Measurements from ENCODE around the gene TRPV3.

The TRPV3 gene

GRCh38 chr17:3549610-3550162 is 7.9 kb downstream of the TRPV3 start:
- no peak overlapping the region for H3K27ac ChIP-seq
- no peak for DNase-seq (ENCODE audit: low read depth, low spot score)

- H3K27ac ChIP-seq = no peak overlapping the region
- no peak for DNase-seq (ENCODE audit: low read depth, low spot score)
Measured at GRCh38 chr17:3547628-3548027, 10.0 kb downstream of the TRPV3 start.

- no peak overlapping the region for H3K27ac ChIP-seq
- DNase-seq (ENCODE audit: low read depth, low spot score) = no peak
Measured at GRCh38 chr17:3546997-3547396, 10.6 kb downstream of the TRPV3 start.

GRCh38 chr17:3546521-3546920 is 11.1 kb downstream of the TRPV3 start:
- DNase-seq (ENCODE audit: low read depth, low spot score) = no peak
- H3K27ac ChIP-seq = no peak overlapping the region

GRCh38 chr17:3545151-3545550 is 12.5 kb downstream of the TRPV3 start:
- no peak overlapping the region for H3K27ac ChIP-seq
- DNase-seq (ENCODE audit: low read depth, low spot score) = no peak

GRCh38 chr17:3544365-3544764 is 13.2 kb downstream of the TRPV3 start:
- DNase-seq (ENCODE audit: low read depth, low spot score) = no peak
- no peak overlapping the region for H3K27ac ChIP-seq

- H3K27ac ChIP-seq = no peak overlapping the region
Measured at GRCh38 chr17:3543453-3543852, 14.2 kb downstream of the TRPV3 start.

GRCh38 chr17:3542410-3543088 is 15.1 kb downstream of the TRPV3 start:
- DNase-seq (ENCODE audit: low read depth, low spot score) = no peak
- no peak overlapping the region for H3K27ac ChIP-seq

More at GRCh38 chr17:3543453-3543852, 14.2 kb downstream of the TRPV3 start:
- no peak for DNase-seq (ENCODE audit: low read depth, low spot score)

- DNase-seq (ENCODE audit: low read depth, low spot score) = no peak
- H3K27ac ChIP-seq = no peak overlapping the region
Measured at GRCh38 chr17:3539881-3540540, 17.6 kb downstream of the TRPV3 start.

GRCh38 chr17:3536716-3537115 is 20.9 kb downstream of the TRPV3 start:
- no peak for DNase-seq (ENCODE audit: low read depth, low spot score)
- no peak overlapping the region for H3K27ac ChIP-seq

GRCh38 chr17:3535253-3535995 is 22.2 kb downstream of the TRPV3 start:
- no peak for DNase-seq (ENCODE audit: low read depth, low spot score)
- H3K27ac ChIP-seq = peak overlapping the region; percentile 26

- DNase-seq (ENCODE audit: low read depth, low spot score) = no peak
- no peak overlapping the region for H3K27ac ChIP-seq
Measured at GRCh38 chr17:3534881-3535252, 22.7 kb downstream of the TRPV3 start.

- no peak overlapping the region for H3K27ac ChIP-seq
- DNase-seq (ENCODE audit: low read depth, low spot score) = no peak
Measured at GRCh38 chr17:3533752-3534151, 23.9 kb downstream of the TRPV3 start.

GRCh38 chr17:3532859-3533142 is 24.8 kb downstream of the TRPV3 start:
- no peak overlapping the region for H3K27ac ChIP-seq
- DNase-seq (ENCODE audit: low read depth, low spot score) = no peak

GRCh38 chr17:3532106-3532858 is 25.3 kb downstream of the TRPV3 start:
- no peak for DNase-seq (ENCODE audit: low read depth, low spot score)
- no peak overlapping the region for H3K27ac ChIP-seq

GRCh38 chr17:3531266-3532101 is 26.1 kb downstream of the TRPV3 start:
- no peak overlapping the region for H3K27ac ChIP-seq
- no peak for DNase-seq (ENCODE audit: low read depth, low spot score)

GRCh38 chr17:3529817-3530741 is 27.5 kb downstream of the TRPV3 start:
- no peak overlapping the region for H3K27ac ChIP-seq
- no peak for DNase-seq (ENCODE audit: low read depth, low spot score)

GRCh38 chr17:3528880-3529511 is 28.6 kb downstream of the TRPV3 start:
- DNase-seq (ENCODE audit: low read depth, low spot score) = no peak
- no peak overlapping the region for H3K27ac ChIP-seq

Data from epithelial cell of prostate (primary cell).